ENCODE results near the gene KANK2.
"Not testable (repeated sequence)": the region's sequence is repeated elsewhere in the genome, so short reads cannot be mapped to it uniquely, and the experiment has no call there.

Gene KANK2

GRCh38 chr19:11137542-11138384 is 59.6 kb downstream of the KANK2 start:
- DNase-seq = peak; percentile 26

- no peak for DNase-seq
Measured at GRCh38 chr19:11136400-11137101, 60.8 kb downstream of the KANK2 start.

- DNase-seq = no peak
Measured at GRCh38 chr19:11131471-11131870, 65.9 kb downstream of the KANK2 start.

DNA sequence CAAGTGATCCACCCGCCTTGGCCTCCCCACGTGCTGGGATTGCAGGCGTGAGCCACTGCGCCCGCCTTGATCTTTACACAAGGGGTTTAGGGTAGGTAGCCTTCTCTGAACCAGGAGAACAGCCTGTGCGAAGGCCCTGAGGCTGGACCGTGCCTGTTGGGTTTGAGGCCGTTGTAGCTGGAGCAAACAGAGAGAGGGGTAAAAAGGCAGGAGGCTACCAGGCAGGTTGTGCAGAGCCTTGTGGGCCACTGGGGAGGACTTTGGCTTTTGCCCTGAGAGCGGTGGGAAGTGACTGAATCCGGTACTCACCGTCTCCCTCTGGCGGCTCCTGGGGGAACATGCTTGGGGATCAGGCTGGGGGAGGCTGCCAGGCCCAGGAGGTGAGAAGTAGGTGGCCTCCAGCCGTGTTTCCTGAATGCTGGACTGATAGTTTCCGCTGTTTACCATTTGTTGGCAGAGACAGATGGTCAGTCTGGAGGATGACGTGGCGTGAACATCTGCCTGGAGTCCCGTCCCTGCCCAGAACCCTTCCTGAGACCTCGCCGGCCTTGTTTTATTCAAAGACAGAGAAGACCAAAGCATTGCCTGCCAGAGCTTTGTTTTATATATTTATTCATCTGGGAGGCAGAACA is 66.4 kb downstream of the KANK2 start:
- DNase-seq = no peak

GRCh38 chr19:11127905-11128304 is 69.4 kb downstream of the KANK2 start:
- no peak for DNase-seq

- no peak for DNase-seq
Measured at GRCh38 chr19:11125994-11126685, 71.2 kb downstream of the KANK2 start.

DNA sequence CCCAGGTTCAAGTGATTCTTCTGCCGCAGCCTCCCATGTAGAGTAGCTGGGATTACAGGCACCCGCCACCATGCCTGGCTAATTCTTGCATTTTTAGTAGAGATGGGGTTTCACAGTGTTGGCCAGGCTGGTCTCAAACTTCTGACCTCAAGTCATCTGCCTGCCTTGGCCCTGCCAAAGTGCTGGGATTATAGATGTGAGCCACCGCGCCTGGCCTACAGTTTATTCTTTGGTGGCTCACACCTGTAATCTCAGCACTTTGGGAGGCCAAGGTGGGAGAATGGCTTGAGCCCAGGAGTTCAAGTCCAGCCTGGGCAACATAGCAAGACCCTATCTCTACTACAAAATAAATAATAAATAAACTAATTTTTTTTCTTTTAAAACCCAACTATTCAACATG is 73.2 kb downstream of the KANK2 start:
- DNase-seq = not testable (repeated sequence)

DNA sequence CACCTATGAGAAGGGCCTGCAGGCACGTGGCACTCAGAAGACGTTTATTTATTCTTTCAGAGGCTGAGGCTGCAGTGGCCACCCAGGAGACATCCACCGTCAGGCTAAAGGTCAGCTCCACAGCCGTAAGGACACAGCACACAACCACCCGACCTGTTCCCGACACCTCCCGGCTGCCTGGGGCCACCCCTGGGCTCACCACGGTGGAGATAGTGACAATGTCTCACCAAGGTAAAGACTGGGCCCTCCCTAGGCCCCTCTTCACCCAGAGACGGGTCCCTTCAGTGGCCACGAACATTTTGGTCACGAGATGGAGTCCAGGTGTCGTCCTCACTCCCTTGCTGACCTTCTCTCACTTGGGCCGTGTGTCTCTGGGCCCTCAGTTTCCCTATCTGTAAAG is 74.2 kb downstream of the KANK2 start:
- no peak for DNase-seq

- DNase-seq = not testable (repeated sequence)
Measured at GRCh38 chr19:11121963-11122362, 75.4 kb downstream of the KANK2 start.

GRCh38 chr19:11116507-11116906 is 80.8 kb downstream of the KANK2 start:
- no peak for DNase-seq

- no peak for DNase-seq
Measured at GRCh38 chr19:11115895-11116446, 81.4 kb downstream of the KANK2 start.

DNA sequence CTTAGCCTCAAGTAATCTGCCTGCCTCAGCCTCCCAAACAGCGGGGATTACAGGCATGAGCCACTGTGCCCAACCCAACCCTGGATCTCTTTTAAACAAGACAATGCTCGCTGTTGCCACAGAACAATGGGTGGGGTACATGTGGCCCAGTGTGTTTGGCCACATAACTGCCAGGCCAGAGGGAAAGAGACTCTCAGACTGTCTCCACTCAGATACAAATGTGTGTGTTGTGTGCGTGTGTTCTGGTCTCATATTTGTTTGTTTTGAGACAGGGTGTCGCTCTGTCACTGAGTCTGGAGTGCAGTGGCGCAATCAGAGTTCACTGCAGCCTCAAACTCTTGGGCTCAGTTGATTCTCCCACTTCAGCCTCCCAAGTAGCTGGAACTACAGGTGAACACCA is 82.3 kb downstream of the KANK2 start:
- DNase-seq = no peak
